HEK293 (cell line): Measurements from ENCODE around the gene EMILIN1.
A peak's percentile ranks its signal among the peaks of the same experiment; 100 is the strongest.

ENCODE experiments used
- BCL11B ChIP-seq: fragments of 450-650 bp; formaldehyde crosslinking; IDR thresholded peaks from 2 replicates; pipeline ENCODE4 v1.5.1; 2016; ENCODE audit warnings: low read depth, missing biosample characterization, missing genetic modification characterization
- EGR2 ChIP-seq: fragments of 450-650 bp; formaldehyde crosslinking; IDR thresholded peaks from 2 replicates; pipeline ENCODE4 v1.5.1; 2016; ENCODE audit warnings: low read depth, missing biosample characterization, missing genetic modification characterization
- GLI4 ChIP-seq: fragments of 450-650 bp; formaldehyde crosslinking; IDR thresholded peaks from 2 replicates; pipeline ENCODE4 v1.5.1; 2016; ENCODE audit warnings: missing biosample characterization, missing genetic modification characterization
- HIC1 ChIP-seq: fragments of 450-650 bp; formaldehyde crosslinking; IDR thresholded peaks from 2 replicates; pipeline ENCODE4 v1.5.1; 2016; ENCODE audit warnings: missing biosample characterization, missing genetic modification characterization
- HOXA7 ChIP-seq: sonication (generic); formaldehyde crosslinking; IDR thresholded peaks from 2 replicates; pipeline ENCODE4 v1.8.1; 2022; ENCODE audit warnings: missing genetic modification reagents, borderline replicate concordance
- MEIS1 ChIP-seq: sonication (generic); formaldehyde crosslinking; IDR thresholded peaks from 2 replicates; pipeline ENCODE4 v1.8.1; 2022; ENCODE audit warnings: missing genetic modification reagents, mild to moderate bottlenecking, borderline replicate concordance
- SALL2 ChIP-seq: fragments of 450-650 bp; formaldehyde crosslinking; IDR thresholded peaks from 2 replicates; pipeline ENCODE4 v1.5.0; 2017; ENCODE audit warnings: missing biosample characterization, mild to moderate bottlenecking, missing genetic modification characterization, borderline replicate concordance
- WT1 ChIP-seq: fragments of 450-650 bp; formaldehyde crosslinking; IDR thresholded peaks from 2 replicates; pipeline ENCODE4 v1.5.1; 2016; ENCODE audit warnings: missing biosample characterization, missing genetic modification characterization
- YY1 ChIP-seq: fragments of 450-650 bp; formaldehyde crosslinking; IDR thresholded peaks from 2 replicates; pipeline ENCODE4 v1.5.1; 2018; ENCODE audit warnings: missing biosample characterization, missing genetic modification characterization
- ZBTB44 ChIP-seq: fragments of 450-650 bp; IDR thresholded peaks from 2 replicates; pipeline ENCODE4 v1.5.1; 2018; ENCODE audit warnings: missing biosample characterization, mild to moderate bottlenecking, missing genetic modification characterization
- ZNF114 ChIP-seq: fragments of 450-650 bp; formaldehyde crosslinking; IDR thresholded peaks from 2 replicates; pipeline ENCODE4 v1.5.0; 2017; ENCODE audit warnings: missing biosample characterization, missing genetic modification characterization
- ZNF169 ChIP-seq: fragments of 450-650 bp; formaldehyde crosslinking; IDR thresholded peaks from 2 replicates; pipeline ENCODE4 v1.5.1; 2016; ENCODE audit warnings: missing biosample characterization, missing genetic modification characterization
- ZNF19 ChIP-seq: fragments of 450-650 bp; formaldehyde crosslinking; IDR thresholded peaks from 2 replicates; pipeline ENCODE4; 2016; ENCODE audit warnings: missing biosample characterization, missing genetic modification characterization, low read depth
- ZNF23 ChIP-seq: fragments of 450-650 bp; formaldehyde crosslinking; IDR thresholded peaks from 2 replicates; pipeline ENCODE4 v1.5.1; 2016; ENCODE audit warnings: missing biosample characterization, missing genetic modification characterization, borderline replicate concordance
- ZNF248 ChIP-seq: fragments of 450-650 bp; formaldehyde crosslinking; IDR thresholded peaks from 2 replicates; pipeline ENCODE4 v1.5.1; 2017; ENCODE audit warnings: missing biosample characterization, missing genetic modification characterization
- ZNF274 ChIP-seq, 2 experiments: fragments of 200-500 bp in 1 of 2; fragments of 450-650 bp in 1 of 2; sonication (Bioruptor generic) in 1 of 2; formaldehyde crosslinking in 1 of 2; IDR thresholded peaks; 2 replicates each; pipeline versions ENCODE4 v1.5.1 to v1.6.1; 2014 to 2016; ENCODE audit warnings: borderline replicate concordance in 1 of 2, inconsistent platforms in 1 of 2, low read length in 1 of 2, missing biosample characterization in 1 of 2, missing genetic modification characterization in 1 of 2
- ZNF302 ChIP-seq: fragments of 450-650 bp; formaldehyde crosslinking; IDR thresholded peaks from 2 replicates; pipeline ENCODE4 v1.5.1; 2016; ENCODE audit warnings: missing biosample characterization, missing genetic modification characterization, low read depth
- ZNF354C ChIP-seq: fragments of 450-650 bp; formaldehyde crosslinking; IDR thresholded peaks from 2 replicates; pipeline ENCODE4 v1.5.1; 2016; ENCODE audit warnings: missing biosample characterization, missing genetic modification characterization, low read depth, borderline replicate concordance
- ZNF416 ChIP-seq: fragments of 450-650 bp; formaldehyde crosslinking; IDR thresholded peaks from 2 replicates; pipeline ENCODE4 v1.5.1; 2016; ENCODE audit warnings: missing biosample characterization, missing genetic modification characterization
- ZNF423 ChIP-seq: fragments of 450-650 bp; formaldehyde crosslinking; IDR thresholded peaks from 2 replicates; pipeline ENCODE4 v1.5.1; 2016; ENCODE audit warnings: missing biosample characterization, missing genetic modification characterization
- ZNF501 ChIP-seq: fragments of 450-650 bp; formaldehyde crosslinking; IDR thresholded peaks from 2 replicates; pipeline ENCODE4 v1.5.1; 2016; ENCODE audit warnings: missing biosample characterization, missing genetic modification characterization
- ZNF530 ChIP-seq: fragments of 450-650 bp; formaldehyde crosslinking; IDR thresholded peaks from 2 replicates; pipeline ENCODE4 v1.5.1; 2016; ENCODE audit warnings: low read depth, missing biosample characterization, missing genetic modification characterization
- ZNF544 ChIP-seq: fragments of 450-650 bp; formaldehyde crosslinking; IDR thresholded peaks from 2 replicates; pipeline ENCODE4 v1.5.0; 2017; ENCODE audit warnings: missing biosample characterization, missing genetic modification characterization
- ZNF623 ChIP-seq: fragments of 450-650 bp; formaldehyde crosslinking; IDR thresholded peaks from 2 replicates; pipeline ENCODE4 v1.5.1; 2016; ENCODE audit warnings: missing biosample characterization, missing genetic modification characterization
- ZNF658 ChIP-seq: fragments of 450-650 bp; formaldehyde crosslinking; IDR thresholded peaks from 2 replicates; pipeline ENCODE4; 2016; ENCODE audit warnings: missing biosample characterization, missing genetic modification characterization
- ZNF664 ChIP-seq: fragments of 450-650 bp; formaldehyde crosslinking; IDR thresholded peaks from 2 replicates; pipeline ENCODE4 v1.5.1; 2016; ENCODE audit warnings: missing biosample characterization, missing genetic modification characterization
- ZNF777 ChIP-seq: fragments of 450-650 bp; formaldehyde crosslinking; IDR thresholded peaks from 2 replicates; pipeline ENCODE4 v1.5.1; 2017; ENCODE audit warnings: missing biosample characterization, missing genetic modification characterization, borderline replicate concordance
- TF ChIP-seq, protein P1 (sequence below): fragments of 450-650 bp; IDR thresholded peaks from 2 replicates; pipeline ENCODE4 v1.5.1; 2018; ENCODE audit warnings: missing biosample characterization, missing genetic modification characterization
- TF ChIP-seq, protein P2 (sequence below): fragments of 450-650 bp; formaldehyde crosslinking; IDR thresholded peaks from 2 replicates; pipeline ENCODE4 v1.5.1; 2016; ENCODE audit warnings: missing biosample characterization, missing genetic modification characterization
- TF ChIP-seq, protein P3 (sequence below): fragments of 450-650 bp; formaldehyde crosslinking; IDR thresholded peaks from 2 replicates; pipeline ENCODE4 v1.5.1; 2016; ENCODE audit warnings: missing biosample characterization, missing genetic modification characterization
- TF ChIP-seq, protein P4 (sequence below): fragments of 450-650 bp; formaldehyde crosslinking; IDR thresholded peaks from 2 replicates; pipeline ENCODE4 v1.5.1; 2016; ENCODE audit warnings: missing biosample characterization, missing genetic modification characterization

The EMILIN1 gene

DNA sequence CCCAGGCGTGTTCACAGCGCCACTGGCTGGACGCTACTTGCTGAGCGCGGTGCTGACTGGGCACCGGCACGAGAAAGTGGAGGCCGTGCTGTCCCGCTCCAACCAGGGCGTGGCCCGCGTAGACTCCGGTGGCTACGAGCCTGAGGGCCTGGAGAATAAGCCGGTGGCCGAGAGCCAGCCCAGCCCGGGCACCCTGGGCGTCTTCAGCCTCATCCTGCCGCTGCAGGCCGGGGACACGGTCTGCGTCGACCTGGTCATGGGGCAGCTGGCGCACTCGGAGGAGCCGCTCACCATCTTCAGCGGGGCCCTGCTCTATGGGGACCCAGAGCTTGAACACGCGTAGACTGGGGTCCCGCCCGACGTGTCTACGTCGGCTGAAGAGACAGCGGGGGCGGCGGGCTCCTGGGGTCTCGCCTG, 7.3 kb downstream of the EMILIN1 start (continued):
- TF ChIP-seq HIC1 (tag by site-specific recombination) = 0 out of 2 replicates have a peak, but pooled peaks have one; percentile 42
- no peak for TF ChIP-seq BCL11B
- no peak for TF ChIP-seq ZNF274 (IDR thresholded peaks at IDR 0.05; ENCODE audit: low read length)
- no peak for TF ChIP-seq ZNF274 (tag by site-specific recombination; IDR thresholded peaks at IDR 0.05; ENCODE audit: borderline replicate concordance)
- no peak for TF ChIP-seq MEIS1
- TF ChIP-seq, protein P1, sequence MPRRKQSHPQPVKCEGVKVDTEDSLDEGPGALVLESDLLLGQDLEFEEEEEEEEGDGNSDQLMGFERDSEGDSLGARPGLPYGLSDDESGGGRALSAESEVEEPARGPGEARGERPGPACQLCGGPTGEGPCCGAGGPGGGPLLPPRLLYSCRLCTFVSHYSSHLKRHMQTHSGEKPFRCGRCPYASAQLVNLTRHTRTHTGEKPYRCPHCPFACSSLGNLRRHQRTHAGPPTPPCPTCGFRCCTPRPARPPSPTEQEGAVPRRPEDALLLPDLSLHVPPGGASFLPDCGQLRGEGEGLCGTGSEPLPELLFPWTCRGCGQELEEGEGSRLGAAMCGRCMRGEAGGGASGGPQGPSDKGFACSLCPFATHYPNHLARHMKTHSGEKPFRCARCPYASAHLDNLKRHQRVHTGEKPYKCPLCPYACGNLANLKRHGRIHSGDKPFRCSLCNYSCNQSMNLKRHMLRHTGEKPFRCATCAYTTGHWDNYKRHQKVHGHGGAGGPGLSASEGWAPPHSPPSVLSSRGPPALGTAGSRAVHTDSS (tag by site-specific recombination) = no peak
- TF ChIP-seq ZNF658 (tag by site-specific recombination) = no peak
- no peak for TF ChIP-seq YY1 (tag by site-specific recombination)
- TF ChIP-seq ZNF530 (tag by site-specific recombination) = no peak
- TF ChIP-seq, protein P2, sequence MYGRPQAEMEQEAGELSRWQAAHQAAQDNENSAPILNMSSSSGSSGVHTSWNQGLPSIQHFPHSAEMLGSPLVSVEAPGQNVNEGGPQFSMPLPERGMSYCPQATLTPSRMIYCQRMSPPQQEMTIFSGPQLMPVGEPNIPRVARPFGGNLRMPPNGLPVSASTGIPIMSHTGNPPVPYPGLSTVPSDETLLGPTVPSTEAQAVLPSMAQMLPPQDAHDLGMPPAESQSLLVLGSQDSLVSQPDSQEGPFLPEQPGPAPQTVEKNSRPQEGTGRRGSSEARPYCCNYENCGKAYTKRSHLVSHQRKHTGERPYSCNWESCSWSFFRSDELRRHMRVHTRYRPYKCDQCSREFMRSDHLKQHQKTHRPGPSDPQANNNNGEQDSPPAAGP = peak; percentile 39; the same call in 1 of the 2 replicates
- TF ChIP-seq SALL2 (tag by site-specific recombination) = no peak
- no peak for TF ChIP-seq ZNF302 (tag by site-specific recombination)
- TF ChIP-seq ZNF544 (tag by site-specific recombination) = no peak
- TF ChIP-seq ZNF416 (tag by site-specific recombination) = no peak
- TF ChIP-seq ZNF423 = no peak
- TF ChIP-seq GLI4 = no peak
- no peak for TF ChIP-seq ZNF623 (tag by site-specific recombination)
- no peak for TF ChIP-seq ZNF114 (tag by site-specific recombination)
- no peak for TF ChIP-seq ZNF354C (tag by site-specific recombination)
- no peak for TF ChIP-seq ZBTB44 (tag by site-specific recombination)
- no peak for TF ChIP-seq ZNF19 (tag by site-specific recombination)
- TF ChIP-seq HOXA7 (CRISPR knock-in tag) = no peak
- no peak for TF ChIP-seq ZNF248 (tag by site-specific recombination)
- 0 out of 2 replicates have a peak, but pooled peaks have one; percentile 27 for TF ChIP-seq ZNF501 (tag by site-specific recombination)
- no peak for TF ChIP-seq ZNF169
- TF ChIP-seq WT1 (tag by site-specific recombination) = no peak
- TF ChIP-seq, protein P3, sequence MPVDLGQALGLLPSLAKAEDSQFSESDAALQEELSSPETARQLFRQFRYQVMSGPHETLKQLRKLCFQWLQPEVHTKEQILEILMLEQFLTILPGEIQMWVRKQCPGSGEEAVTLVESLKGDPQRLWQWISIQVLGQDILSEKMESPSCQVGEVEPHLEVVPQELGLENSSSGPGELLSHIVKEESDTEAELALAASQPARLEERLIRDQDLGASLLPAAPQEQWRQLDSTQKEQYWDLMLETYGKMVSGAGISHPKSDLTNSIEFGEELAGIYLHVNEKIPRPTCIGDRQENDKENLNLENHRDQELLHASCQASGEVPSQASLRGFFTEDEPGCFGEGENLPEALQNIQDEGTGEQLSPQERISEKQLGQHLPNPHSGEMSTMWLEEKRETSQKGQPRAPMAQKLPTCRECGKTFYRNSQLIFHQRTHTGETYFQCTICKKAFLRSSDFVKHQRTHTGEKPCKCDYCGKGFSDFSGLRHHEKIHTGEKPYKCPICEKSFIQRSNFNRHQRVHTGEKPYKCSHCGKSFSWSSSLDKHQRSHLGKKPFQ (tag by site-specific recombination) = no peak
- TF ChIP-seq EGR2 (tag by site-specific recombination) = no peak
- no peak for TF ChIP-seq ZNF23
- no peak for TF ChIP-seq ZNF664
- TF ChIP-seq ZNF777 (tag by site-specific recombination) = no peak
- TF ChIP-seq, protein P4, sequence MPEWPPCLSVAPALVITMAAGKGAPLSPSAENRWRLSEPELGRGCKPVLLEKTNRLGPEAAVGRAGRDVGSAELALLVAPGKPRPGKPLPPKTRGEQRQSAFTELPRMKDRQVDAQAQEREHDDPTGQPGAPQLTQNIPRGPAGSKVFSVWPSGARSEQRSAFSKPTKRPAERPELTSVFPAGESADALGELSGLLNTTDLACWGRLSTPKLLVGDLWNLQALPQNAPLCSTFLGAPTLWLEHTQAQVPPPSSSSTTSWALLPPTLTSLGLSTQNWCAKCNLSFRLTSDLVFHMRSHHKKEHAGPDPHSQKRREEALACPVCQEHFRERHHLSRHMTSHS (tag by site-specific recombination) = no peak
